ENCODE results near the gene NCBP3.

- TF ChIP-seq YY1 (IDR thresholded peaks at IDR 0.05) (no peak), EGR1 (IDR thresholded peaks at IDR 0.05; ENCODE audit: low read depth in 2 of 2) (no peak), CTCF (IDR thresholded peaks at IDR 0.05; ENCODE audit: low read depth, low read length, missing input control) (no peak), GABPA (IDR thresholded peaks at IDR 0.05 in 1 of 2, conservative IDR thresholded peaks at IDR 0.05 in 1 of 2) (no peak), TAF1 (conservative IDR thresholded peaks at IDR 0.05) (no peak), SP1 (IDR thresholded peaks at IDR 0.05) (no peak), RXRA (IDR thresholded peaks at IDR 0.05) (no peak), JUND (IDR thresholded peaks at IDR 0.05) (no peak), MAX (IDR thresholded peaks at IDR 0.05) (no peak), RAD21 (IDR thresholded peaks at IDR 0.05) (no peak)
Measured at GRCh38 chr17:3892095-3892998, 46.3 kb upstream of the NCBP3 start.
